OCI-LY3 (cell line): ENCODE data around the gene GARRE1.

ENCODE experiments used
- EZH2phosphoT487 ChIP-seq: fragments of 200-600 bp; shearing (Covaris generic); IDR thresholded peaks from 2 replicates; pipeline ENCODE4 v1.6.1; 2018; ENCODE audit warnings: antibody characterized with exemption, mixed run types, low read depth
- TF ChIP-seq, protein P1 (sequence below): fragments of 200-600, 300-600 bp; sonication (generic); IDR thresholded peaks from 2 replicates; pipeline ENCODE4 v1.5.1; 2014; ENCODE audit warnings: antibody characterized with exemption, low read length, low read depth

DNA sequence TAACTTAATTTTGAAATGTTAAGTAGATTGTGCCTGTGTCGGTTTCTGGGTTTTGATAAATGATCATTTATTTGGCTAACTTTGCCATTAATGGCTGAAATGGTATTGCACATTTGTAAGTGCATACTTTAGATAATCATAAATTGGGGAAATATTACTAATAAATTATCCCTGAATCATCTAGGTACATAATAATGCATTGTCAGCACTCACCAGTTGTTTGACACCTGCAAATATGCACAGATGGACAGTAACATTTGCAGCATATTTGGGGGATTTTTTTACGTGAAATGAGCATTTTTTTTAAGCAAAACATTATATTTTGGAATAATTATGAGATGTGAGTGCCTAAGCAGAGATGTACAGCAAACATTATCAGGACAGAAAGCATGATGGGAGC, 41.1 kb upstream of the GARRE1 start:
- TF ChIP-seq, protein P1, sequence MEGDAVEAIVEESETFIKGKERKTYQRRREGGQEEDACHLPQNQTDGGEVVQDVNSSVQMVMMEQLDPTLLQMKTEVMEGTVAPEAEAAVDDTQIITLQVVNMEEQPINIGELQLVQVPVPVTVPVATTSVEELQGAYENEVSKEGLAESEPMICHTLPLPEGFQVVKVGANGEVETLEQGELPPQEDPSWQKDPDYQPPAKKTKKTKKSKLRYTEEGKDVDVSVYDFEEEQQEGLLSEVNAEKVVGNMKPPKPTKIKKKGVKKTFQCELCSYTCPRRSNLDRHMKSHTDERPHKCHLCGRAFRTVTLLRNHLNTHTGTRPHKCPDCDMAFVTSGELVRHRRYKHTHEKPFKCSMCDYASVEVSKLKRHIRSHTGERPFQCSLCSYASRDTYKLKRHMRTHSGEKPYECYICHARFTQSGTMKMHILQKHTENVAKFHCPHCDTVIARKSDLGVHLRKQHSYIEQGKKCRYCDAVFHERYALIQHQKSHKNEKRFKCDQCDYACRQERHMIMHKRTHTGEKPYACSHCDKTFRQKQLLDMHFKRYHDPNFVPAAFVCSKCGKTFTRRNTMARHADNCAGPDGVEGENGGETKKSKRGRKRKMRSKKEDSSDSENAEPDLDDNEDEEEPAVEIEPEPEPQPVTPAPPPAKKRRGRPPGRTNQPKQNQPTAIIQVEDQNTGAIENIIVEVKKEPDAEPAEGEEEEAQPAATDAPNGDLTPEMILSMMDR = no peak
- TF ChIP-seq EZH2phosphoT487 = no peak
